Epithelial cell of esophagus (primary cell): ENCODE measurements around the gene CUL9.

Source experiments
- DNase-seq: peaks from one replicate; pipeline ENCODE4 v3.0.0; 2010; ENCODE audit warnings: low read depth
- H3K4me3 ChIP-seq: 2 replicates; pipeline ENCODE4 v1.5.1; 2011; ENCODE audit warnings: mild to moderate bottlenecking, low read length, control low read depth
- CTCF ChIP-seq: IDR thresholded peaks from 2 replicates; pipeline ENCODE4 v1.5.1; 2011; ENCODE audit warnings: low read depth, mild to moderate bottlenecking, low read length, control low read depth, inconsistent platforms; ENCODE audit not compliant: insufficient read depth; ENCODE audit errors: missing control alignments

Gene CUL9

DNA sequence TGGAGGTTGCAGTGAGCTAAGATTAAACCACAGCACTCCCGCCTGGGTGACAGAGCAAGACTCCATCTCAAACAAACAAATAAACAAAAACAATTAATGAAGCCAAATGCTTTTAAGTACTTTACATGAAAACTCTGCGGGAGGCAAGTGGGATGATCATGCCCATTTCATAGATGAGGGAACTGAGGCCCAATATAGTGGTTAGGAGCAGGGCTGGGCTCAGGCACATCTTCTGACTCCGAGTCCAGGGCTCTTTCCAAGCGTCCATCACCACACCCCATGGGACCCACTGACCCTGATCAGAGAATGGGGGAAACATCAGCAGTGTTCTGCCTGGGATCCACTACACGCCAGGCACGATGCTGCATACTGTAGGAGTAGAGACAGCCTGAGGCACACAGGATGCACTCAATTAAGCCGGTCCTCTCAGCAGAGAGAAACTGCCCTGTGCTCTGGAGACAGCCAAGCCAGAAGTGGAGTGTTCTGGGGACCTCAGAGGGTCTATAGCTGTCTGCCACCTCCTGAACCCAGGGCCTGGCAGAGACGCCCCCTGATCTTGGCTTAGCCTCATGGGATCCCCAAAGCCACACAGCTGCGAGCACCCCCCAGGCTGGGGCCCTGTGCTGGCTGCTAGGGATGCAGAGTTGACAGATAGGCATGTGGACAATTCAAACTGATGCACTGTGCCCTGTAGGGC, 74.8 kb downstream of the CUL9 start:
- H3K4me3 ChIP-seq, result no peak overlapping the region

DNA sequence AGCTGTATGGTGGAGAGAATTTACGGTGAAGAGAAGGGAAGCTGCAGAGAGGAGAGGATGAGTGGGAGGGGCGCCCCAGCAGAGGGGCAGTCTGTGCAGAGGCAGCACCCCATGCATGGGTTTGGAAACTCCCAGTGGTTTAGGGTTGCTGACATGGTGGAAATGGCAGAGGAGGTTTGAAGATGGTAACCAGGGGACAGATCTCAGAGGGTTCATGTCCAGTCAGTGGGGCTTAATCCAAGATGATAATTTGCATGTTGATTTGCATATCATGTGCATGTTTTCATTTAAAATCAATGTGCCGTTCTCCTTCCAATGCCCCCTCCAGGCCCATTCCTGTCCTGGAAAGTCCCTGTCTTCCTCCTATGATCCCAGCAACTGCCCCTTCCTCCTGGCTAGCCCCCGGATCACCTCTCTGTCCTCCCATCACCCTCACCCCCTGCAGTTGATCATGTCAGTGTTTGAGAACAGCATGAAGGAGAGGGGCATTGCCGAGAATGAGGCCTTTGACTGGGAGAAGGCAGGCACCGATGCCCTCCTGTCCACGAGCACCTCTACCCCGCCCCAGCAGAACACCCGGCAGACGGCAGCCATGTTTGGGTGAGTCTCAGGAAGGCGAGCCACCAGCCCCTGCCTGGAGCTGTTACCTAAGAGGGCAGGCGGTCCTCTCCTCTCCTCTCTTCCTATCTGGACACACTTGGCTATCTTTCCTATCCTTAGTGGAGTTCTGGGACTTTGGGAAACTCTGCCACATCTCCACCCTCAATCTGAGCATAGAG, 75.6 kb downstream of the CUL9 start:
- H3K4me3 ChIP-seq, result no peak overlapping the region
- DNase-seq, result no peak
- TF ChIP-seq CTCF, result no peak

More for the DNA sequence above, 74.8 kb downstream of the CUL9 start:
- DNase-seq, result no peak
- TF ChIP-seq CTCF, result no peak

- no peak for DNase-seq
- no peak for TF ChIP-seq CTCF
- no peak overlapping the region for H3K4me3 ChIP-seq
Observed at GRCh38 chr6:43258180-43258579, 76.2 kb downstream of the CUL9 start.

GRCh38 chr6:43258807-43259686, 77.1 kb downstream of the CUL9 start:
- H3K4me3 ChIP-seq, result no peak overlapping the region
- no peak for DNase-seq
- TF ChIP-seq CTCF, result no peak

GRCh38 chr6:43260791-43261190, 78.8 kb downstream of the CUL9 start:
- no peak for TF ChIP-seq CTCF
- no peak for DNase-seq

GRCh38 chr6:43261198-43261597, 79.2 kb downstream of the CUL9 start:
- no peak overlapping the region for H3K4me3 ChIP-seq
- no peak for TF ChIP-seq CTCF
- no peak for DNase-seq

More at GRCh38 chr6:43260791-43261190, 78.8 kb downstream of the CUL9 start:
- H3K4me3 ChIP-seq, result no peak overlapping the region
